Mesenchymal stem cell (in vitro differentiated cells and primary cell): ENCODE measurements around the gene APBA1.

Source experiments
- DNase-seq: peaks from one replicate; pipeline ENCODE4 v3.0.0-alpha.2; 2013
- H2AFZ ChIP-seq: one replicate; pipeline ENCODE4 v1.6.1; 2013; ENCODE audit warnings: low read depth, mild to moderate bottlenecking, control low read depth, inconsistent platforms, low read length, moderate library complexity
- H2AK5ac ChIP-seq: 2 replicates; pipeline ENCODE4 v1.6.1; 2013; ENCODE audit warnings: low read length, moderate library complexity, mild to moderate bottlenecking, inconsistent platforms; ENCODE audit not compliant: severe bottlenecking
- H2BK120ac ChIP-seq: one replicate; pipeline ENCODE4 v1.6.1; 2013; ENCODE audit warnings: low read depth, mild to moderate bottlenecking, inconsistent platforms, low read length, moderate library complexity
- H2BK12ac ChIP-seq, 2 experiments: one replicate each; pipeline ENCODE4 v1.6.1; 2013; ENCODE audit warnings: inconsistent platforms in 2 of 2, low read length in 2 of 2, mild to moderate bottlenecking in 2 of 2, moderate library complexity in 2 of 2, control low read depth in 1 of 2
- H2BK15ac ChIP-seq: one replicate; pipeline ENCODE4 v1.6.1; 2013; ENCODE audit warnings: mild to moderate bottlenecking, low read depth, inconsistent platforms; ENCODE audit not compliant: poor library complexity, severe bottlenecking
- H2BK5ac ChIP-seq: 2 replicates; pipeline ENCODE4 v1.6.1; 2013; ENCODE audit warnings: low read depth, mild to moderate bottlenecking, low read length, control low read depth, inconsistent platforms; ENCODE audit not compliant: poor library complexity, severe bottlenecking
- H3K14ac ChIP-seq, 2 experiments: one replicate each; pipeline ENCODE4 v1.6.1; 2013; ENCODE audit warnings: inconsistent platforms in 2 of 2, low read length in 2 of 2, control low read depth in 1 of 2, mild to moderate bottlenecking in 1 of 2, moderate library complexity in 1 of 2
- H3K18ac ChIP-seq, 2 experiments: one replicate each; pipeline ENCODE4 v1.6.1; 2013; ENCODE audit warnings: inconsistent platforms in 2 of 2, low read length in 2 of 2, control low read depth in 1 of 2, low read depth in 1 of 2, mild to moderate bottlenecking in 1 of 2
- H3K23ac ChIP-seq, 2 experiments: one replicate each; pipeline ENCODE4 v1.6.1; 2013; ENCODE audit warnings: inconsistent platforms in 2 of 2, low read length in 2 of 2, mild to moderate bottlenecking in 2 of 2, moderate library complexity in 2 of 2, control low read depth in 1 of 2
- H3K27ac ChIP-seq: 2 replicates; pipeline ENCODE4 v1.5.1; 2013; ENCODE audit warnings: mild to moderate bottlenecking, moderate library complexity, low read length, control low read depth, inconsistent platforms; ENCODE audit not compliant: poor library complexity, severe bottlenecking
- H3K27me3 ChIP-seq, 2 experiments: 2 replicates each; pipeline versions ENCODE4 v1.6.1 to v1.7.0; 2013; ENCODE audit warnings: low read length in 2 of 2, mild to moderate bottlenecking in 2 of 2, moderate library complexity in 2 of 2, control low read depth in 1 of 2, inconsistent platforms in 1 of 2; ENCODE audit not compliant: control insufficient read depth in 1 of 2, insufficient read depth in 1 of 2
- H3K36me3 ChIP-seq, 2 experiments: 2 replicates each; pipeline versions ENCODE4 v1.6.1 to v1.7.0; 2013; ENCODE audit warnings: low read length in 2 of 2, control low read depth in 1 of 2, inconsistent platforms in 1 of 2, low read depth in 1 of 2, mild to moderate bottlenecking in 1 of 2; ENCODE audit not compliant: insufficient read depth in 2 of 2, control insufficient read depth in 1 of 2
- H3K4ac ChIP-seq, 2 experiments: one replicate each; pipeline ENCODE4 v1.6.1; 2013; ENCODE audit warnings: inconsistent platforms in 2 of 2, low read length in 2 of 2, mild to moderate bottlenecking in 2 of 2, moderate library complexity in 2 of 2, control low read depth in 1 of 2, low read depth in 1 of 2
- H3K4me1 ChIP-seq: 2 replicates; pipeline ENCODE4 v1.6.1; 2013; ENCODE audit warnings: low read depth, low read length, control low read depth; ENCODE audit not compliant: control insufficient read depth, insufficient read depth
- H3K4me2 ChIP-seq: 2 replicates; pipeline ENCODE4 v1.6.1; 2013; ENCODE audit warnings: low read length, mild to moderate bottlenecking, inconsistent platforms; ENCODE audit not compliant: poor library complexity, severe bottlenecking
- H3K4me3 ChIP-seq, 2 experiments: 2 replicates each; pipeline versions ENCODE4 v1.5.1 to v1.7.0; 2013; ENCODE audit warnings: low read length in 2 of 2, mild to moderate bottlenecking in 2 of 2, control low read depth in 1 of 2, low read depth in 1 of 2; ENCODE audit not compliant: insufficient read depth in 1 of 2
- H3K79me1 ChIP-seq: replicated peaks from 2 replicates; pipeline ENCODE4 v1.6.1; 2013; ENCODE audit warnings: mild to moderate bottlenecking, control low read depth, low read length, inconsistent platforms; ENCODE audit not compliant: poor library complexity, severe bottlenecking
- H3K9ac ChIP-seq: 2 replicates; pipeline ENCODE4 v1.7.0; 2013; ENCODE audit warnings: mild to moderate bottlenecking, low read length, moderate library complexity
- H3K9me3 ChIP-seq: 2 replicates; pipeline ENCODE4 v1.7.0; 2013; ENCODE audit warnings: mild to moderate bottlenecking, low read length; ENCODE audit not compliant: control insufficient read depth
- H4K8ac ChIP-seq: one replicate; pipeline ENCODE4 v1.6.1; 2013; ENCODE audit warnings: inconsistent platforms, mild to moderate bottlenecking, low read length, moderate library complexity
- H4K91ac ChIP-seq: one replicate; pipeline ENCODE4 v1.6.1; 2013; ENCODE audit warnings: mild to moderate bottlenecking, low read length, inconsistent platforms
- WGBS: methylation state at CpG from one replicate; pipeline ENCODE4 v1.1.7; 2013; ENCODE audit warnings: mixed read lengths; 5-methylcytosine and 5-hydroxymethylcytosine counted together

APBA1 gene

DNA sequence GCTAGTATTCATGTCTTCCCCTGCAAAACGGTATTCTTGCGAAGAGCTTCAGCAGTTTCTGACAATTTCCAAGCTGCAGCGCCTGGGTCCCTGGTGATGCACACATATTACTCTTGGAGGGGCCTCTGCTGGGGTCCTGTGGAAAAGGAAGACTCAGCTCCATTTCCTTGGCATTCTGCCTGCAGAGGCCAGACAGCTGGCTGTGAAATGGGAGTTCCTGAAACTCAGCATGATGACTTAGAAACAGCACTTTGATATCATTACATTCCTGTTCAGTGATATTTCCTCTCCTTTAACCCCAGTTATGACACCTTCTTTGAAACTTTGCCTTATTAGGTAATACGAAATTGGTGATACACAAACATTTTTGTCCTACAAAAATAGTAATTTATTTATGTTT, 98.5 kb downstream of the APBA1 start:
- 91% methylated on average over 3 of the region's 4 CpGs for whole genome bisulfite sequencing
- H3K79me1 ChIP-seq, result peaks cover 2% of the 10 kb centered on the region

GRCh38 chr9:69572611-69573010, 99.6 kb downstream of the APBA1 start:
- H3K4me3 ChIP-seq, result no peak overlapping the region
- H3K18ac ChIP-seq, result no peak overlapping the region
- H3K4me2 ChIP-seq, result no peak overlapping the region
- H2BK15ac ChIP-seq, result no peak overlapping the region
- DNase-seq, result no peak
- peaks cover 14% of the 10 kb centered on the region for H3K4me1 ChIP-seq
- no peak overlapping the region for H4K91ac ChIP-seq
- peak overlapping the region; percentile 93 for H3K27ac ChIP-seq
- no peaks in the 10 kb centered on the region for H3K36me3 ChIP-seq
- H3K79me1 ChIP-seq, result no peaks in the 10 kb centered on the region
- no peak overlapping the region for H3K23ac ChIP-seq
- no peaks in the 10 kb centered on the region for H3K27me3 ChIP-seq
- H2BK120ac ChIP-seq, result no peak overlapping the region
- H4K8ac ChIP-seq, result no peak overlapping the region
- H3K9ac ChIP-seq, result no peak overlapping the region
- no peak overlapping the region for H3K4ac ChIP-seq
- no peak overlapping the region for H3K14ac ChIP-seq
- H2AK5ac ChIP-seq, result peak overlapping the region; percentile 91
- no peak overlapping the region for H2AFZ ChIP-seq
- no peak overlapping the region for H2BK5ac ChIP-seq
- H2BK12ac ChIP-seq, result no peak overlapping the region
- no peaks in the 10 kb centered on the region for H3K9me3 ChIP-seq

More for the DNA sequence above, 98.5 kb downstream of the APBA1 start:
- Histone ChIP-seq H2AK5ac (no peak overlapping the region), H2BK12ac (no peak overlapping the region), H2BK15ac (no peak overlapping the region), H3K9me3 (no peaks in the 10 kb centered on the region), H2BK5ac (no peak overlapping the region), H3K4me1 (peaks cover 16% of the 10 kb centered on the region), H3K4ac (no peak overlapping the region), H2BK120ac (no peak overlapping the region), H3K9ac (no peak overlapping the region), H3K23ac (no peak overlapping the region), H3K18ac (no peak overlapping the region), H3K36me3 (no peaks in the 10 kb centered on the region), H3K4me2 (no peak overlapping the region), H3K27me3 (no peaks in the 10 kb centered on the region), H4K8ac (no peak overlapping the region), H2AFZ (no peak overlapping the region), H3K4me3 (no peak overlapping the region), H3K14ac (no peak overlapping the region), H4K91ac (no peak overlapping the region), H3K27ac (peak overlapping the region; percentile 93)
- peak; percentile 9 for DNase-seq

DNA sequence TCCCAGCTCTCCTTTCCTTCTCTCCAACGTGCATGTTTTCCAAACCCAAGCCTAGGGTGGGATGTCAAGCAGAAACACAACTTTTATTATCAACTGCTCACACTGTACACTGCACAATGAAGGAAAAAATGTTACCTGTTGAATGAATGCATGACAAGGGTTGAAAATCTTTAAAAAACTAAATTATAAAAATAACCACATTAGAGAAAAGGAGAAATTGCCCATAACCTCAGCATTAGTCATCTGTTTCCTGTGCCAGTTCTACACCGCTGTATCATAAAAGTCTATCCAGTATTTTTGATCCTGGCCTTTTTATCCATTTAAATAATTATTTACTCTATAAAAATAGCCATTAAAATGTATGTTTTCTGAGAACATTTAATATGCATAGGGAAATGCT, 101.1 kb downstream of the APBA1 start:
- H2AK5ac ChIP-seq, result peak overlapping the region; percentile 60
- no peak for DNase-seq
- H3K27me3 ChIP-seq, result no peaks in the 10 kb centered on the region
- no peak overlapping the region for H3K23ac ChIP-seq
- no peaks in the 10 kb centered on the region for H3K9me3 ChIP-seq
- H3K36me3 ChIP-seq, result no peaks in the 10 kb centered on the region
- H3K18ac ChIP-seq, result no peak overlapping the region
- H3K4me1 ChIP-seq, result peaks cover 19% of the 10 kb centered on the region
- H3K4me3 ChIP-seq, result no peak overlapping the region
- H4K91ac ChIP-seq, result no peak overlapping the region
- peak overlapping the region; percentile 32 for H3K27ac ChIP-seq
- no peak overlapping the region for H2BK5ac ChIP-seq
- H4K8ac ChIP-seq, result no peak overlapping the region
- H3K79me1 ChIP-seq, result no peaks in the 10 kb centered on the region
- H3K4me2 ChIP-seq, result no peak overlapping the region
- 83% methylated on average over 1 of the region's 2 CpGs for whole genome bisulfite sequencing
- no peak overlapping the region for H3K4ac ChIP-seq
- no peak overlapping the region for H2BK120ac ChIP-seq
- no peak overlapping the region for H2BK15ac ChIP-seq
- no peak overlapping the region for H3K9ac ChIP-seq
- no peak overlapping the region for H2AFZ ChIP-seq
- H2BK12ac ChIP-seq, result no peak overlapping the region
- H3K14ac ChIP-seq, result no peak overlapping the region

GRCh38 chr9:69569738-69570451, 102.3 kb downstream of the APBA1 start:
- Histone ChIP-seq H3K27me3 (no peaks in the 10 kb centered on the region), H2AK5ac (peak overlapping the region; percentile 95), H3K4me2 (no peak overlapping the region), H3K9me3 (no peaks in the 10 kb centered on the region), H2BK120ac (no peak overlapping the region), H3K23ac (no peak overlapping the region), H3K4ac (no peak overlapping the region), H3K18ac (no peak overlapping the region), H4K8ac (no peak overlapping the region), H3K4me3 (no peak overlapping the region), H3K27ac (peak overlapping the region; percentile 71), H3K14ac (no peak overlapping the region), H3K4me1 (peaks cover 19% of the 10 kb centered on the region), H3K79me1 (no peaks in the 10 kb centered on the region), H2AFZ (no peak overlapping the region), H2BK12ac (no peak overlapping the region), H2BK15ac (no peak overlapping the region), H2BK5ac (no peak overlapping the region), H3K9ac (no peak overlapping the region), H4K91ac (no peak overlapping the region), H3K36me3 (no peaks in the 10 kb centered on the region)
- 68% methylated on average over 3 of the region's 3 CpGs for WGBS
- no peak for DNase-seq
